B cell (primary cell): ENCODE results near the gene SLC6A20. TPM values are rescaled to one million over a fixed set of nuclear protein-coding genes. Genes with fewer than 3 reads are reported as not detected.

ENCODE experiments used
- ATAC-seq: fragments of 200-7000 bp; cut with Tn5 transposase; one replicate; pipeline ENCODE4 v1.10.0; 2021; ENCODE audit warnings: low read depth, mild to moderate bottlenecking, moderate number of reproducible peaks, moderate library complexity
- CTCF ChIA-PET: fragments of 350-600 bp; sonication (Branson Sonifier 250); formaldehyde crosslinking; loops from one replicate; lab custom pipeline; 2021; ENCODE audit warnings: antibody characterized with exemption, inconsistent platforms; lab: Charles Lee
- POLR2A ChIA-PET: fragments of 350-600 bp; sonication (Branson Sonifier 250); formaldehyde crosslinking; loops from one replicate; lab custom pipeline; 2021; ENCODE audit warnings: antibody characterized with exemption; lab: Charles Lee
- DNase-seq: peaks from one replicate; pipeline ENCODE4 v3.0.0; 2013
- H2AFZ ChIP-seq: 2 replicates; pipeline ENCODE4 v1.6.1; 2012; ENCODE audit warnings: mild to moderate bottlenecking, low read depth, low read length; ENCODE audit not compliant: insufficient read depth, poor library complexity, severe bottlenecking
- H3K27ac ChIP-seq, 2 donors: 1 replicate in 1 of 2; 2 replicates in 1 of 2; pipeline ENCODE4 v1.5.1; 2012 to 2013; ENCODE audit warnings: low read length in 2 of 2, mild to moderate bottlenecking in 2 of 2, moderate library complexity in 1 of 2
- H3K27me3 ChIP-seq, 4 experiments: fragments of 200-600 bp in 1 of 4; sonication (generic) in 1 of 4; replicated peaks in 1 of 4; 1 replicate in 2 of 4; 2 replicates in 2 of 4; pipeline versions ENCODE4 v1.6.1 to v1.7.0; 2013 to 2016; ENCODE audit warnings: low read length in 3 of 4, mild to moderate bottlenecking in 2 of 4, mixed read lengths in 1 of 4, moderate library complexity in 1 of 4; ENCODE audit not compliant: insufficient read depth in 4 of 4, control insufficient read depth in 3 of 4; ENCODE audit errors: control extremely low read depth in 1 of 4
- H3K36me3 ChIP-seq, 2 experiments: replicated peaks in 1 of 2; 1 replicate in 1 of 2; 2 replicates in 1 of 2; pipeline versions ENCODE4 v1.6.1 to v1.7.1; 2013; ENCODE audit warnings: low read length in 1 of 2; ENCODE audit not compliant: insufficient read depth in 2 of 2, control insufficient read depth in 1 of 2; ENCODE audit errors: control extremely low read depth in 1 of 2, extremely low read depth in 1 of 2
- H3K4me1 ChIP-seq, 2 donors: fragments of 200-600 bp in 1 of 2; sonication (generic) in 1 of 2; 1 replicate in 1 of 2; 2 replicates in 1 of 2; pipeline versions ENCODE4 v1.5.1 to v1.6.1; 2013 to 2017; ENCODE audit warnings: low read length in 2 of 2; ENCODE audit not compliant: control insufficient read depth in 2 of 2, insufficient read depth in 2 of 2
- H3K4me2 ChIP-seq: replicated peaks from 2 replicates; pipeline ENCODE3; 2012; ENCODE audit warnings: mild to moderate bottlenecking, low read depth, low read length; ENCODE audit not compliant: poor library complexity, severe bottlenecking
- H3K4me3 ChIP-seq, 5 experiments: fragments of 200-600 bp in 1 of 5; sonication (generic) in 1 of 5; 1 replicate in 3 of 5; 2 replicates in 2 of 5; pipeline versions ENCODE4 v1.5.1 to v1.7.0; 2011 to 2016; ENCODE audit warnings: low read length in 4 of 5, mild to moderate bottlenecking in 4 of 5, low read depth in 2 of 5, control low read depth in 1 of 5, moderate library complexity in 1 of 5; ENCODE audit not compliant: insufficient read depth in 1 of 5; ENCODE audit errors: control extremely low read depth in 1 of 5, extremely low read depth in 1 of 5
- H3K79me2 ChIP-seq: fragments of 200-600 bp; sonication (generic); one replicate; pipeline ENCODE4 v1.6.0; 2016; ENCODE audit warnings: low read length; ENCODE audit not compliant: control insufficient read depth, insufficient read depth
- H3K9ac ChIP-seq: fragments of 200-600 bp; sonication (generic); 2 replicates; pipeline ENCODE4 v1.6.1; 2017; ENCODE audit warnings: mild to moderate bottlenecking, low read length, moderate library complexity
- H3K9me3 ChIP-seq, 3 donors: one replicate each; pipeline versions ENCODE4 v1.6.1 to v1.7.1; 2013; ENCODE audit warnings: low read length in 2 of 3; ENCODE audit not compliant: control insufficient read depth in 2 of 3, insufficient read depth in 1 of 3; ENCODE audit errors: control extremely low read depth in 1 of 3
- H4K20me1 ChIP-seq: 2 replicates; pipeline ENCODE4 v1.6.0; 2012; ENCODE audit warnings: mild to moderate bottlenecking, low read length; ENCODE audit not compliant: insufficient read depth, control insufficient read depth, poor library complexity, severe bottlenecking
- H3K27ac Mint-ChIP-seq: one replicate; pipeline ENCODE4 v1.8.0; 2021; ENCODE audit warnings: mixed read lengths
- H3K27me3 Mint-ChIP-seq: one replicate; pipeline ENCODE4 v1.8.0; 2021; ENCODE audit warnings: mixed read lengths
- H3K4me1 Mint-ChIP-seq: one replicate; pipeline ENCODE4 v1.8.0; 2021; ENCODE audit warnings: mixed read lengths
- H3K4me3 Mint-ChIP-seq: one replicate; pipeline ENCODE4 v1.8.0; 2021; ENCODE audit warnings: mixed read lengths
- H3K9me3 Mint-ChIP-seq: one replicate; pipeline ENCODE4 v1.8.0; 2022; ENCODE audit warnings: mixed read lengths; ENCODE audit not compliant: insufficient read depth
- CTCF ChIP-seq: fragments of 200-600 bp; IDR thresholded peaks from one replicate; pipeline ENCODE4 v1.8.0; 2022; ENCODE audit warnings: antibody characterized with exemption, mild to moderate bottlenecking
- EZH2 ChIP-seq: IDR thresholded peaks from 2 replicates; pipeline ENCODE4 v1.6.1; 2012; ENCODE audit warnings: borderline replicate concordance, low read depth, mild to moderate bottlenecking, moderate library complexity, low read length; ENCODE audit not compliant: insufficient read depth, poor library complexity, severe bottlenecking
- WGBS: methylation state at CpG from one replicate; pipeline ENCODE4 v1.1.5; 2013; ENCODE audit warnings: missing lambda C conversion rate; ENCODE audit not compliant: insufficient coverage; 5-methylcytosine and 5-hydroxymethylcytosine counted together
- intact Hi-C: fragments of 100-400 bp; cut with micrococcal nuclease; formaldehyde crosslinking; loops from one replicate; pipeline ENCODE4 v1.10.0; 2022
- polyA plus RNA-seq: library from polyadenylated mRNA; depleted of rRNA; stranded (reverse); fragments of >200 nt; gene quantifications from 2 replicates; pipeline ENCODE4 v1.2.3, GENCODE V29; 2012
- total RNA-seq, 2 donors: library from RNA; stranded (reverse); fragments of 120-200 nt in 1 of 2; gene quantifications; 1 replicate in 1 of 2; 2 replicates in 1 of 2; pipeline versions ENCODE4 v1.2.3 to v1.2.4, GENCODE V29; 2013 to 2022

SLC6A20 gene
- total and polyA plus RNA-seq, 2 donors (not counting 1 experiment from before 2014, with no cell fraction given) = 0.32 TPM; not detected in 1

GRCh38 chr3:45841757-45842491 is 45.6 kb upstream of the SLC6A20 start, which contains the start of gene LZTFL1:
Gene LZTFL1, minus strand, starts transcription at chr3:45842119. Its CDS starts 128 bp downstream, at chr3:45841991.
- H3K27ac ChIP-seq = peak within 1 kb of the TSS; percentile 83 to 95
- POLR2A ChIA-PET = interaction anchor here (0.5 kb wide), 1 partner anchor 78 kb away, joined by 5 read pairs; no protein-coding TSS in a partner anchor
- H3K4me2 ChIP-seq = peak within 1 kb of the TSS; percentile 91
- no peaks in the 10 kb centered on the region for H3K9me3 ChIP-seq
- peaks cover 12 to 16% of the 10 kb centered on the region in 2 donors for H3K4me1 ChIP-seq
- CTCF ChIA-PET = interaction anchor here (0.9 to 1.9 kb wide), 5 partner anchors 10 to 647 kb away, joined by 3 to 5 read pairs (median 4); no protein-coding TSS in a partner anchor
- no peaks in the 10 kb centered on the region for H3K27me3 ChIP-seq
- H2AFZ ChIP-seq = peak within 1 kb of the TSS; percentile 93
- WGBS = 3% methylated on average over 49 of the region's 49 CpGs
- TF ChIP-seq EZH2 = no peak
- no peak for TF ChIP-seq CTCF
- H3K4me3 Mint-ChIP-seq = peak within 1 kb of the TSS; percentile 98
- ATAC-seq (peak; percentile 90), DNase-seq (peak; percentile 96)
- peaks cover 20% of the 10 kb centered on the region for H3K79me2 ChIP-seq
- no peaks in the 10 kb centered on the region for H3K9me3 Mint-ChIP-seq
- H3K27ac Mint-ChIP-seq = peak within 1 kb of the TSS; percentile 97
- H3K27me3 Mint-ChIP-seq = no peaks in the 10 kb centered on the region
- peak within 1 kb of the TSS; percentile 65 to 95 (median 88) for H3K4me3 ChIP-seq
- no peaks in the 10 kb centered on the region for H4K20me1 ChIP-seq
- peak within 1 kb of the TSS; percentile 94 for H3K9ac ChIP-seq
- no peaks in the 10 kb centered on the region for H3K36me3 ChIP-seq
- intact Hi-C loops = loop anchor here (1.0 to 5.0 kb wide), 5 partner anchors 50 to 245 kb away; partner anchors contain the start of genes FYCO1 and SACM1L
- H3K4me1 Mint-ChIP-seq = peaks cover 23% of the 10 kb centered on the region

- WGBS = 1% methylated on average over 11 of the region's 15 CpGs
- DNase-seq = no peak
These were observed 45.1 kb upstream of the SLC6A20 start for GRCh38 chr3:45841420-45841756.

More at GRCh38 chr3:45841420-45841756, 45.1 kb upstream of the SLC6A20 start:
- peak overlapping the region; percentile 97 for H3K27ac Mint-ChIP-seq
- H3K9me3 ChIP-seq = no peaks in the 10 kb centered on the region
- no peaks in the 10 kb centered on the region for H3K9me3 Mint-ChIP-seq
- H3K4me3 ChIP-seq = peak overlapping the region; percentile 65 to 95 (median 88)
- intact Hi-C loops = loop anchor here (5.0 kb wide), 2 partner anchors 51 to 86 kb away; no protein-coding TSS in a partner anchor
- no peaks in the 10 kb centered on the region for H3K27me3 ChIP-seq
- peak overlapping the region; percentile 98 for H3K4me3 Mint-ChIP-seq
- H3K4me2 ChIP-seq = peak overlapping the region; percentile 91
- H3K27ac ChIP-seq = peak overlapping the region; percentile 83 to 95
- ChIA-PET CTCF (interaction anchor here (0.9 to 1.9 kb wide), 4 partner anchors 9 to 80 kb away, joined by 3 to 5 read pairs (median 4); no protein-coding TSS in a partner anchor), POLR2A (no interaction called here)
- H3K4me1 Mint-ChIP-seq = peaks cover 23% of the 10 kb centered on the region
- H3K79me2 ChIP-seq = peaks cover 20% of the 10 kb centered on the region
- no peaks in the 10 kb centered on the region for H3K27me3 Mint-ChIP-seq
- peak overlapping the region; percentile 93 for H2AFZ ChIP-seq
- peak; percentile 28 for ATAC-seq
- peak overlapping the region; percentile 94 for H3K9ac ChIP-seq
- H4K20me1 ChIP-seq = no peaks in the 10 kb centered on the region
- peaks cover 12 to 16% of the 10 kb centered on the region in 2 donors for H3K4me1 ChIP-seq
- no peak for TF ChIP-seq CTCF
- TF ChIP-seq EZH2 = no peak
- peaks cover 0 to 4% of the 10 kb centered on the region in 2 experiments for H3K36me3 ChIP-seq
